ENCODE data around the gene SLC9A3. TPM values are rescaled to one million over a fixed set of nuclear protein-coding genes. Genes with fewer than 3 reads are reported as not detected.
"Not testable (repeated sequence)": the region's sequence is repeated elsewhere in the genome, so short reads cannot be mapped to it uniquely, and the experiment has no call there.

The SLC9A3 gene
- total and polyA plus RNA-seq, 12 donors = 0.53 to 1.5 (median 1.0) TPM

- ATAC-seq (no peak), DNase-seq (no peak)
- no peak for TF ChIP-seq CTCF (IDR thresholded peaks at IDR 0.05)
- Histone ChIP-seq H3K27me3 (peaks cover 0 to 53% (median 36%) of the 10 kb centered on the region in 7 donors), H3K4me3 (no peak overlapping the region), H3K36me3 (no peaks in the 10 kb centered on the region), H3K9me3 (no peaks in the 10 kb centered on the region), H3K27ac (no peak overlapping the region), H3K4me1 (no peaks in the 10 kb centered on the region)
- intact Hi-C loops (cut with DNase I) = no loop called here
- 84 to 85% methylated on average over 22 of the region's 22 CpGs for WGBS, 2 donors
These were observed 14.6 kb downstream of the SLC9A3 start for GRCh38 chr5:509611-510185.

GRCh38 chr5:507986-508575, 16.2 kb downstream of the SLC9A3 start:
- DNase-seq; intact Hi-C loops (cut with DNase I); H3K4me3 ChIP-seq; H3K27ac ChIP-seq; H3K36me3 ChIP-seq; H3K9me3 ChIP-seq; H3K4me1 ChIP-seq; ATAC-seq: not testable (repeated sequence)
- 97 to 98% methylated on average over 42 of the region's 42 CpGs for WGBS, 2 donors
- H3K27me3 ChIP-seq = peaks cover 0 to 53% (median 28%) of the 10 kb centered on the region in 7 donors

GRCh38 chr5:505951-506525, 18.2 kb downstream of the SLC9A3 start:
- ATAC-seq (no peak), DNase-seq (no peak)
- Histone ChIP-seq H3K4me3 (no peak overlapping the region), H3K36me3 (no peaks in the 10 kb centered on the region), H3K27ac (no peak overlapping the region), H3K9me3 (no peaks in the 10 kb centered on the region), H3K4me1 (no peaks in the 10 kb centered on the region), H3K27me3 (peaks cover 0 to 61% (median 38%) of the 10 kb centered on the region in 7 donors)
- intact Hi-C loops (cut with DNase I) = no loop called here
- WGBS, 2 donors = 74 to 79% methylated on average over 30 of the region's 30 CpGs
- no peak for TF ChIP-seq CTCF (IDR thresholded peaks at IDR 0.05)

GRCh38 chr5:504326-505154, 19.7 kb downstream of the SLC9A3 start:
- WGBS, 2 donors = 64 to 70% methylated on average over 33 of the region's 33 CpGs
- no peaks in the 10 kb centered on the region for H3K9me3 ChIP-seq
- no peak for TF ChIP-seq CTCF (IDR thresholded peaks at IDR 0.05)
- intact Hi-C loops (cut with DNase I) = no loop called here
- peaks cover 0 to 57% (median 47%) of the 10 kb centered on the region in 7 donors for H3K27me3 ChIP-seq
- H3K4me3 ChIP-seq = no peak overlapping the region
- ATAC-seq = peak in 1 of 8 donors; percentile 39
- no peak overlapping the region for H3K27ac ChIP-seq
- no peaks in the 10 kb centered on the region for H3K36me3 ChIP-seq
- no peaks in the 10 kb centered on the region for H3K4me1 ChIP-seq
- DNase-seq = no peak

Data from heart right ventricle (tissue), 16 donors.